Esophagus muscularis mucosa (tissue), 3 donors: Measurements from ENCODE around the gene KAZN.

Experiments used
- EP300 ChIP-seq: sonication (generic); formaldehyde crosslinking; IDR thresholded peaks from one replicate; pipeline ENCODE4 v1.6.1; 2017; ENCODE audit warnings: antibody characterized with exemption
- POLR2AphosphoS5 ChIP-seq, 2 donors: sonication (generic); formaldehyde crosslinking; IDR thresholded peaks; one replicate each; pipeline ENCODE4 v1.6.1; 2017; ENCODE audit warnings: antibody characterized with exemption in 2 of 2

DNA sequence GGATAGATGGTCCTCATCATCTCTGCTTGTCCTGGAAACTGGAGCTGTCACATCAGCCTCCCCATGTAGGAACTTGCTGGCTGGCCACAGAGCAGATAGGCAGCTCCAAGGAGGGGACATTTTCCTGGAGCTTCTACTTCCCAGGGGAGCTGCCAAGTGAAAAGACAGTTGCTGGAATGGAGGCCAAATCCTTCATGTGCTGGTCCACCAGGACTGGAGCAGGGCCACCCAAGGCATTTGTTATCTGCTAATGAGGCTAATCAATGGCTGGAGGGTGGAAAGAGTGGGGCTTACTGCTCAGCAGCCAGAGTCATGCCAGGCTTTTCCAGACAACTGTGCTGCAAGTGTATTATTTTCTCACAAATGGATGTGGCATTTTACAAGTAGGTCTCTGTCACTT lies 22.5 kb downstream of the KAZN start:
- TF ChIP-seq EP300: no peak
- TF ChIP-seq POLR2AphosphoS5 (IDR thresholded peaks at IDR 0.05): no peak
